ENCODE results near the gene FADS2. TPM values are rescaled to one million over a fixed set of nuclear protein-coding genes. Genes with fewer than 3 reads are reported as not detected.

Gene FADS2
- total RNA-seq, 4 donors from 2014 or later: 130 to 455 (median 327) TPM

DNA sequence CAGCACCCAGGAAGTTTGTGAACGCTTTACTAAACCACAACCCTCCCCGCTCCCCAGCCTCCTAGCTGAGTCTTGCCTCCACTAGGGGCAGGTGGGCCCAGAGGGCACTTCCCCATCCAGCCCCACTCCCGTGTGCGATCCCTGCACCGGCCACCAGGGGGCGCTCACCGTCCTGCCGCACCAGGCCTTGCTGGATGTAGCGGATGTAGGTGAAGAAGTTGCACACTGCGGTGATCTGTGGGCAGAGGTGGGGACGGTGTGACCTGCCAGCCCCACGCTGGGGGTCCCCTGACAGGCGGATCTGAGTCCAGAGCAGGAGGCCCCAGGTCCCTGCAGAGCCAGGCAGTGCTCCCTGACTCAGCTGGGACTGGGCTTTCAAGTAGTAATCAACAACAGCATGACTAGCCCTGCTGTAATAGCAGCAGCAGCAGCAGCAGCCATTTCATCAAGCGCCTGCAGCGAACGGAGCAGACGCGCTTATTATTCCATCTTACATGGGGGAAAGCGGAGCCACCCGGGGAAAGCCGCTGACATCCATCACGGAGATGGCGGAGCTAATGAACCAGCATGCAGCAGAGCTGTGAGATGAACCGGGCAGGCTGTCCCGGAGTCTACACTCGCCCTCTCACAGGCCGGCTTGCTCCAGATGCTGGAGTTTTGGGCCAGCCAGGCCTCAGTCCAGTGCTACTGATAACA is 71.2 kb downstream of the FADS2 start:
- peak; percentile 90 to 92 for DNase-seq (ENCODE audit: low spot score in 2 of 2)
- Histone ChIP-seq H3K27me3 (no peaks in the 10 kb centered on the region), H3K36me3 (peaks cover 29% of the 10 kb centered on the region), H3K4me3 (no peak overlapping the region), H3K27ac (no peak overlapping the region), H3K4me1 (peaks cover 7% of the 10 kb centered on the region), H3K9me3 (no peaks in the 10 kb centered on the region)
- 51% methylated on average over 21 of the region's 27 CpGs for WGBS
- TF ChIP-seq, protein P1, sequence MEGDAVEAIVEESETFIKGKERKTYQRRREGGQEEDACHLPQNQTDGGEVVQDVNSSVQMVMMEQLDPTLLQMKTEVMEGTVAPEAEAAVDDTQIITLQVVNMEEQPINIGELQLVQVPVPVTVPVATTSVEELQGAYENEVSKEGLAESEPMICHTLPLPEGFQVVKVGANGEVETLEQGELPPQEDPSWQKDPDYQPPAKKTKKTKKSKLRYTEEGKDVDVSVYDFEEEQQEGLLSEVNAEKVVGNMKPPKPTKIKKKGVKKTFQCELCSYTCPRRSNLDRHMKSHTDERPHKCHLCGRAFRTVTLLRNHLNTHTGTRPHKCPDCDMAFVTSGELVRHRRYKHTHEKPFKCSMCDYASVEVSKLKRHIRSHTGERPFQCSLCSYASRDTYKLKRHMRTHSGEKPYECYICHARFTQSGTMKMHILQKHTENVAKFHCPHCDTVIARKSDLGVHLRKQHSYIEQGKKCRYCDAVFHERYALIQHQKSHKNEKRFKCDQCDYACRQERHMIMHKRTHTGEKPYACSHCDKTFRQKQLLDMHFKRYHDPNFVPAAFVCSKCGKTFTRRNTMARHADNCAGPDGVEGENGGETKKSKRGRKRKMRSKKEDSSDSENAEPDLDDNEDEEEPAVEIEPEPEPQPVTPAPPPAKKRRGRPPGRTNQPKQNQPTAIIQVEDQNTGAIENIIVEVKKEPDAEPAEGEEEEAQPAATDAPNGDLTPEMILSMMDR (IDR thresholded peaks at IDR 0.05): peak; percentile 98 to 99
- TF ChIP-seq EP300 (IDR thresholded peaks at IDR 0.05) (no peak), POLR2A (IDR thresholded peaks at IDR 0.05) (no peak)

DNA sequence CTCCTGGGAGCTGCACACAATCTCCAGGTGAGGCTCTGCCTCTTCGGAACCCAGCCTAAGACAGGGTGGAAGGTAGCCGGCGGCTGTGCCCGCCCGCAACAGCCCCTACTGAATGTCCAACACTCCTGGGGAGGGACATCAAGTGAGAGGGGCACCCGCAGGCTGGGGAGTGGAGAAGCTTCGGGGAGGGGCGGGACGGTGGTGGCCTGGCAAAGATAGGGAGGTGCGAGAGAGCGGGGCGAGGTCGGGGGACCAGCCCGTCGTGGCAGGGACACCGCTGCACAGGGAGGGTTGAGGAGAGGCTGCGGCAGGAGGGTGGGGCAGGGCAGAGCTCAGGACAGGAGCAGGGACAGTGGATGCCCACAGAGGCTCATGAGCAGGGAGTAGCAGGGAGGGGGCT is 72.2 kb downstream of the FADS2 start:
- 90% methylated on average over 16 of the region's 17 CpGs for WGBS
- TF ChIP-seq, protein P1 (IDR thresholded peaks at IDR 0.05): no peak
- TF ChIP-seq POLR2AphosphoS5 (IDR thresholded peaks at IDR 0.05) (no peak), POLR2A (IDR thresholded peaks at IDR 0.05) (no peak), EP300 (IDR thresholded peaks at IDR 0.05) (no peak)
- Histone ChIP-seq H3K27me3 (no peaks in the 10 kb centered on the region), H3K4me3 (no peak overlapping the region), H3K4me1 (peaks cover 7% of the 10 kb centered on the region), H3K9me3 (no peaks in the 10 kb centered on the region), H3K27ac (no peak overlapping the region), H3K36me3 (peaks cover 34% of the 10 kb centered on the region)
- no peak for DNase-seq (ENCODE audit: low spot score in 2 of 2)

DNA sequence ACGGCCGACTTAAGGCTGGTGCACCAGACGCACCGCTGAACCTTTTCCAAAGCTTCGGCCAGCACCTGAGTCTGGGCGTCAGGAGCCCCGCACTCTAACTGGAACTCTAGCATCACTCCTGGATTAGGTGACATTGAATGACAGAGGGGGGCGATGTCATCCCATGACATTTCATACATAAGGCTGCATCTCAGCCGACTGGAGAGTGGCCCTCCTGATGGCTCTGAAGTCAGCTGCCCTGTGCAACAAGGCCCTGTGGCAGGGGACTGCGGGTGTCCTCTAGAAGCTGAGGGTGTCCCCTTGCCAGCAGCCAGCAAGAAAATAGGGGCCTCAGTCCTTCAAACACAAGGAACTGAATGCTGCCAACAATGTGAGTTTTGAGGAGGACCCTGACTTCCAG is 73.3 kb downstream of the FADS2 start:
- peaks cover 38% of the 10 kb centered on the region for H3K36me3 ChIP-seq
- no peaks in the 10 kb centered on the region for H3K27me3 ChIP-seq
- peaks cover 7% of the 10 kb centered on the region for H3K4me1 ChIP-seq
- H3K27ac ChIP-seq: no peak overlapping the region
- H3K9me3 ChIP-seq: no peaks in the 10 kb centered on the region
- 100% methylated on average over 1 of the region's 10 CpGs for WGBS
- no peak for DNase-seq (ENCODE audit: low spot score in 2 of 2)
- TF ChIP-seq, protein P1 (IDR thresholded peaks at IDR 0.05): no peak
- TF ChIP-seq POLR2A (IDR thresholded peaks at IDR 0.05) (no peak), POLR2AphosphoS5 (IDR thresholded peaks at IDR 0.05) (no peak), EP300 (IDR thresholded peaks at IDR 0.05) (no peak)
- H3K4me3 ChIP-seq: no peak overlapping the region

DNA sequence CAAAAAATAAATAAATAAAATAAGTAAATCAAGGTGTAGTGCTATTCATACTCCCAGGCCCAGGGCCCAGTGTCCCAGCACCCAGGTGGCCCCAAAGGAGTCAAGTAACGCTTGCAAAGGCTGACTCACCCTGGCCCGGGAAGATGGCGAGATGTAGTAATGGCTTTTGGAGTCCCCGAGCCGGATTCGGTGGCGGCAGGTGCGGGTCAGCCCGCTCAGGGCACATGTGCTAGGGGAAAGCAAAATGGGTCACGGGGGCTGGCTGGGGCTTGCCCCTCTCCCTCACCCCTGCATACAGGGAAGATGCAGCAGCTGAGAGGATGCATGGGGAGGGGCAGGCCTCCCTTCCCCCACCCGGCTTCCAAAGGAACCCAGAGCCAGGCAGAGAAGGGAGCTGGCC is 74.2 kb downstream of the FADS2 start:
- H3K27me3 ChIP-seq: no peaks in the 10 kb centered on the region
- no peak for DNase-seq (ENCODE audit: low spot score in 2 of 2)
- peaks cover 7% of the 10 kb centered on the region for H3K4me1 ChIP-seq
- no peaks in the 10 kb centered on the region for H3K9me3 ChIP-seq
- TF ChIP-seq POLR2AphosphoS5 (IDR thresholded peaks at IDR 0.05): no peak
- H3K36me3 ChIP-seq: peaks cover 46% of the 10 kb centered on the region
- 88% methylated on average over 11 of the region's 11 CpGs for WGBS
- H3K4me3 ChIP-seq: no peak overlapping the region
- no peak overlapping the region for H3K27ac ChIP-seq

DNA sequence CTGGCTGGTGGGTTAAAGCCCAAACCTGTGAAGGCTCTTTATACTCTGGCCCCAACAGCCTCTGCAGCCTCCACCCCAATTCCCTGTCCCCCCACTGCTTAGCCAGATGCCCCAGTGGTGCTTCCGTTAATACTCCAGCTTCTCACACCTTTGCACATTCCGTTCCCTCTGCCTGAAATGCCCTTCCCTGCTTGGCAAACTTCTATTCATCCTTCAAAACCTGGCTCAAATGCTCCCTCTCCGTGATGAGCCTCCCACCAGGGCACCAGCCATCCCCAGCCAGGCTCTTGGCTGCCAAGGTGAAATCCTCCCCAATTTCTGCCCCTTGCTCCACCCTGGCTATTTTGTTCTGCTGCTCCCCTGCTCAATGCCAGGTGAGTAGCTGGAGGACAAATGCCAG is 75.7 kb downstream of the FADS2 start:
- Histone ChIP-seq H3K9me3 (no peaks in the 10 kb centered on the region), H3K4me1 (peaks cover 13% of the 10 kb centered on the region), H3K4me3 (no peak overlapping the region), H3K27me3 (no peaks in the 10 kb centered on the region), H3K27ac (no peak overlapping the region), H3K36me3 (peaks cover 49% of the 10 kb centered on the region)
- 94% methylated on average over 3 of the region's 3 CpGs for WGBS
- no peak for DNase-seq (ENCODE audit: low spot score in 2 of 2)
- no peak for TF ChIP-seq POLR2AphosphoS5 (IDR thresholded peaks at IDR 0.05)
- no peak for TF ChIP-seq EP300 (IDR thresholded peaks at IDR 0.05)
- no peak for TF ChIP-seq POLR2A (IDR thresholded peaks at IDR 0.05)
- TF ChIP-seq, protein P1 (IDR thresholded peaks at IDR 0.05): no peak
